Epithelial cell of esophagus (primary cell): ENCODE results near the gene IGF1R.
A peak's percentile ranks its signal among the peaks of the same experiment; 100 is the strongest.

Experiments used
- DNase-seq: peaks from one replicate; pipeline ENCODE4 v3.0.0; 2010; ENCODE audit warnings: low read depth
- H3K4me3 ChIP-seq: 2 replicates; pipeline ENCODE4 v1.5.1; 2011; ENCODE audit warnings: mild to moderate bottlenecking, low read length, control low read depth
- CTCF ChIP-seq: IDR thresholded peaks from 2 replicates; pipeline ENCODE4 v1.5.1; 2011; ENCODE audit warnings: low read depth, mild to moderate bottlenecking, low read length, control low read depth, inconsistent platforms; ENCODE audit not compliant: insufficient read depth; ENCODE audit errors: missing control alignments

IGF1R gene

DNA sequence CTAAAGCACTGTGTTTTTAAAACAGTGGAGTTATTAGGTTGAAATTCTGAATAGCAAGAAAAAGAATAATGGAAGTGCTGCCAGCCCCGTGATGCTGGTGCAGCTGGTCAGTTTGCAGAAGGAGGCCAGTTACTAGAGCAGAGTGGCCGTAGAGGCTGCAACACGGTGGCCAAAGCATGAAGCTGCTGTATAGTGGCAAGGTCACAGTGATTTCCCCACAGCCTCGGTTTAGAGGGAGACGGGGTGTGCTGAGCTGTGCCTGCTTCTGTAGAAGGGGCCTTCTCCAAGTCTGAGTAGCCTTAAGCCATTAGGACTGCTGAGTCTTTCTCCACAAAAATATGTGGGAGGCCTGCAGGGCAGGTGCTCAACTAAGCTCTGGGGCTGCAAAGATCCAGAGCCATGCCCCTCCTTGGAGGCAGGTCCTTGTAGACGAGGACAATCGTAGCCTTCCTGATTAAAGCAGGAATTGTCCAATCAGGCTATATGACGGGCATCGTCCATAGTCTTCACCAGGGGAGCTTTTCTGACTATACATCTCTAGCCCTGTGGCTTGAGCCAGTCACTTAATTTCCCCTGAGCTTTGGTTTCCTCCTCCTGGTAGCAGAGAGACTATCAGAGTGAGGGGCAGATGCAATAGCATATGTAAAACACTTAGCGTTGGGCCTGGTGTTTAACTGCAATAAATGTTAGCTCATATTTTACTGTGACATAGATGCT is 207.6 kb downstream of the IGF1R start:
- H3K4me3 ChIP-seq: no peak overlapping the region
- TF ChIP-seq CTCF: no peak
- DNase-seq: no peak

DNA sequence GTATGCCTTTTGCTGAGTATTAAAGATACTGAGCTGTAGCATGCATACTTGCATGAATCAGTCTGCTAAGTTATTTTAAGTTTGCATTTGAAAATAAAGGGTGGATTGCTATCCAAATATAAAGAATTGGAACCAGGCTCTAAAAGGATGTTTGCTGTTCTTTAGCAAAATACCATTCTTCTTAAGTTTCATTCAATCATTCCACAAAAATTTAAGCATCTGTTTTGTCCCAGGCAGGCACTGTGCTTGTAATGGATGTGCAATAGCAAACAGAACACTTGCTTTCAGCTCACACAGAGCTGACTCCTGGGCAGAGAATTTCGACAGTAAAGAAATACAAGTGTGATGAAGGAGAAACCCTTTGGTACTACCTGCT is 208.2 kb downstream of the IGF1R start:
- DNase-seq: peak; percentile 54
- no peak overlapping the region for H3K4me3 ChIP-seq

GRCh38 chr15:98858610-98859023 is 210.3 kb downstream of the IGF1R start:
- H3K4me3 ChIP-seq: no peak overlapping the region
- TF ChIP-seq CTCF: no peak
- peak; percentile 24 for DNase-seq

More for the DNA sequence above, 208.2 kb downstream of the IGF1R start:
- TF ChIP-seq CTCF: no peak

DNA sequence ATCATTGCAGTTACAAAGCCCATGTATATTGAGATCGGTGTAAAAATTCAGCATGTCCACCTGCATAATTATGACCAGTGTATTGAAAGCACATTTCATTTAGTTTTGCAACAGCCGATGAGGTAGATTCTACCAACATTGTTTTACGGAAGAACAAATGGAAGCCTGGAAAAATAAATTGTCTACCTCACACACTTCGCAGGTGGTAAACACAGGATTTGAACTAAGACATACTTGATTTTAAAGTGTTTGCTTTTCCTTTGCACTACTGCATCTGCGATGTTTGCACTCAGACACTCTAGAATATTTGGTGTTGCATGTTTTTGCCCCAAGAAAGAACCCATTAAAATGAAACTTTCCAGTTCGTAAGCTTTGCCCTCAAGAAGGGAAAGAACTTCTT is 210.8 kb downstream of the IGF1R start:
- no peak for DNase-seq
- no peak overlapping the region for H3K4me3 ChIP-seq
- TF ChIP-seq CTCF: no peak

GRCh38 chr15:98860281-98861041 is 212.1 kb downstream of the IGF1R start:
- no peak for TF ChIP-seq CTCF
- peak; percentile 45 for DNase-seq
- H3K4me3 ChIP-seq: no peak overlapping the region

DNA sequence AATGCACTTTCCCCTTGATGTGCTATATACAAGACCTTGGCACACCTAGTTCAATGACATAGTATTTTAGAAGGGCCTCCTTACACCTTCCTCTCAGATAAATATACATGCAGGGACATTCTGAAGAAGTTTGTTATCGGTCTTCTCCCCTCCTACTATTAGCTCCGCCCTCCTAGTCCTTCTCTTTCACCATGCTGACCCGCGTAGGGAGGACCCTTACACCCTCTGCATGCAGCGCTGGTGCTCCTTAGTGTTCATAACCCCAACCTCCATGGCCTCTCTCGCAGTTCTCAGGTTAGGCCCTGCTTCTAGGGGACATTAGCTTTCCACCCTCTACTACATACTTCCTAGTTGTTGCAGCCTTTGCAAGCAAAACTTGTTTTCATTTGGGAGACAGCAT is 212.8 kb downstream of the IGF1R start:
- DNase-seq: no peak
- no peak for TF ChIP-seq CTCF
- no peak overlapping the region for H3K4me3 ChIP-seq
